Stimulated activated CD8-positive, alpha-beta memory T cell treated with anti-CD3 and anti-CD28 coated beads, Interleukin-7, amount 100 ng/mL, for 1 hour (primary cell): ENCODE measurements around the gene SLC29A2.
A peak's percentile ranks its signal among the peaks of the same experiment; 100 is the strongest.

ENCODE experiments used
- DNase-seq, 2 donors: peaks; one replicate each; pipeline ENCODE4 v3.0.0-alpha.2; 2020; ENCODE audit warnings: low read depth in 2 of 2

SLC29A2 gene

DNA sequence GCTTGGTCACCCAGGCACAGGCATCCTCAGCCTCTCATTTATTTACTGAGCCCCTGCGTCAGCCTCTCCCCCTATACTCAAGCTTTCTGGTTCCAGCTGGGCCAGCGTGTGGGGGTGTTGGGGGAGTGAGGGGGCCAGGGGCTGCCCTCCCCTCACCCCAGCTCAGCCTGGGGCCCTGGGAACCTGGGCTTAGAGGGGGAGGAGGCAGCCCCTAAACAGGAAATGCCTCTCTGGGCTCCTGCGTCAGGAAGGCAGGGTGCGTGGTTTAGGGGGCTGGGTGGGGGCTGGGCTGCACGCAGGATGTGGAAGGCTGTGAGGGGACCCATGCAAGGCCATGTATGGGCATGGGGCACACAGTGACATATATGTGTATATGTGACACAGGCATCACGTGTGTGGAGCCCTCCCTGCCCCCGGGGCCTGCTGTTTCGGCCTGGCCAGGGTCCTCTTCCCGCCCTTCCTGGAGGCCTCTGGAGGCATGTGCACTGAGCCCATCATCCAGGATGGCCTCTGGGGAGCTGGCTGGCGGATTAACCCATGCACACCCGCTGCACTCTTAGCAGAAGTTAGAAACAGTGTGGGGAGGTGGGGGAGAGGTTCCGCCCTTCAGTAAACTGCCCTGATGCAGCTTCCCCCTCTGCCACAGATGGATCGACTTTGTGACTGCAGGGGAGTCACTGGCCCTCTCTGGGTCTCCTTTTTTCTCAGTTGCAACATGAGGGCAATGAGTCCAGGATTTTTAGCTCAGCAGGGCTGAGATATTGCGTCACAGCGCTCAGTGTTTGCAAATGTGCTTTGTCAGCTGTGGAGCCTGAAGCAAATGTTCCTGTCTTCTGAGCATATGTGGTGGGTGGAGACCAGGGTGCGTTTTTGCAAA, 53.6 kb downstream of the SLC29A2 start:
- DNase-seq: peak in 1 of 2 donors; percentile 55

DNA sequence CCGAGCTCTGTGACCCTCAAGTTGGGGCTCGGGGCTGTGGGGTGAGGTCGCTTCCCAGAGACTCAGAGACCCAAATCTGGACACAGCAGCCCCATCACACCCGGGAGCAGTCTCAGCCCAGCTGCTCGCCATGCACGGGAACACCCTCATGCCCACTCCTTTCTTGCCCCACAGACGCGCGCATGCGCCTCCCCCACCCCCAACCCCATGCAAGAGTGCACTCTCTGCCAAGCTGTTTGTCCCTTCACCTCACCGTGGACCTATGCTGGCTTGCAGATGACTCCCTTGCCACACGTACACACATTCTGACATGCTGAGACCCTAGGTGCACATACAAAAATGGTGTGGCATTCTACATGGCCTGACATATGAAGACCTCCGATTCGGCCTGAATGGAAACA, 54.2 kb downstream of the SLC29A2 start:
- no peak for DNase-seq

DNA sequence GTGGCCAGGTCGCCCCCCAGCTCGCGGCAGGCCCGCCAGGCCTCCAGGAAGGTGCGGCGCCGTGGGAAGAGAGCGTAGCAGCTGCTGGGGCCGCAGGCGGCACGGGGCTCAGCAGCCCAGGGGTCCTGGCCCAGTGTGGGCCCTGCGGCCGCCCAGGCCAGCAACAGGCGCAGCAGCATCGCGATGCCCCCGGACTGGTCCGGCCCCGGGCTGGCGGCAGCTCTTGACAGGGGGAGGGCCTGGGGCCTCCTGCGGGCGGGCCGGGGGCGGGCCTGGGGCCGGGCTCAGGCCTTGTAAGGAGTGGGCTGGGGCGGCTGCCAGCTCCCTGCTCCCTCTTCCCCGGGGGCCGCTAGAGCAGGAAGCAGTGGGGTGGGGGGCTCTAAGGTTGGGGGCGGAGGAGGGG, 54.7 kb downstream of the SLC29A2 start, which contains the start of gene CD248:
Gene CD248, minus strand, starts transcription at position 196 of the 403 bp plus-strand sequence. Its CDS starts 17 bp downstream, at position 179.
- DNase-seq: no peak

DNA sequence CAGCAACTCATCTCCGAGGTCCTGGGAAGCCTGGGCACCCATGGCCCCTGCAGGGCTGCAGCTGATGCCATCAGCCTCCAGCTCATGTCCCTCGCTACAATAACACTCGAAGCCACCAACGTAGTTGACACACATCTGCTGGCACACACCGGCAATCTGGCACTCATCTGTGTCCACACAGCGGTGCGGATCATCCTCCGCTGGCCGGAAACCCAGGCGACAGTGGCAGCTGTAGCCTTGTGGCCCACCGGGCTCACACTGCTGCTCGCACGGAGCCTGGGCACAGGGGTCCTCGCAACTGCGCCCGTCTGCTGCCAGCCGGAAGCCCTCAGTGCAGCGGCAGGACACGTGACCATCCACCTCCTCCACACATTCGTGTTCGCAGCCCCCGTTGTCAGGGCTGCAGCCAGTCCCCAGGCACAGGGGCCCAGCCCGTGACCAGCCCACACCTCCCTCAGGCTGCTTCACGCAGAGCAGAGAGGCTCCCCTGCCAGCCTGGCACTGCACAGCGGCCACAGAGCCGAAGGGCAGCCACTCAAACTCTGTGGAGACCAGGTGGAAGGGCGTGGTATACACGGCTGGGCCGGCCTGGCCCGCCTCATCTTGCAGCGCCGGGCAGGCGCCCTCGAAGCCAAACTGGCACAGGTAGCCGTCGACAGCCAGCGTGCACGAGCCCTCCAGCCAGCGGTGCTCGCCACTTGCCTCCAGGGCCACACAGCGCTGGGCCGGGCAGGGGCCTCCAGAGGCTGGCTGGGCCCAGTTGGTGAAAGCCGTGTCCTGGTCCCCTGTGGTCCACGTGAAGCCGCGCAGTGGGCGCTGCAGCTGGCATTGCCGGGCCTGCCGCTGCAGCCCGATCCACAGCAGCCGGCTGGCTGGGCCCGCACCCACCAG, 55.4 kb downstream of the SLC29A2 start:
- DNase-seq: no peak

DNA sequence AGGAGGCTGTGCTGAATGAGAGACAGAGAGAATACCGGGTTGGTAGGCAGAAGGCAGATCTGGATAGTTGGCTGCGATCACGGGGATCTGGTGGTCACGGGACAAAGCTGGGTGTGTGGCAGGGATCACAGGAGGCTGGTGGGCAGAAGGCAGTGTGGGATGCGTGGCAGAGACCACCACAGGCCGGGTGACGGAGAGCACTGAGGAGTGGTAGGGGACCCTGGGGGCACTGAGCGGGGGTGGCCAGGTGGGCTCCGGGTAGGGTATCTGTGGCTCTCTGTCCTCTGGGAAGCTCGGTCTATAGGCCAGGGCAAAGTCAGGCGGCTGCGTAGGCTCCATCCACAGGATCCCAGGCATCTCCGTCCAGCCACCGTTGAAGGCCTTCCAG, 56.1 kb downstream of the SLC29A2 start:
- DNase-seq: no peak

DNA sequence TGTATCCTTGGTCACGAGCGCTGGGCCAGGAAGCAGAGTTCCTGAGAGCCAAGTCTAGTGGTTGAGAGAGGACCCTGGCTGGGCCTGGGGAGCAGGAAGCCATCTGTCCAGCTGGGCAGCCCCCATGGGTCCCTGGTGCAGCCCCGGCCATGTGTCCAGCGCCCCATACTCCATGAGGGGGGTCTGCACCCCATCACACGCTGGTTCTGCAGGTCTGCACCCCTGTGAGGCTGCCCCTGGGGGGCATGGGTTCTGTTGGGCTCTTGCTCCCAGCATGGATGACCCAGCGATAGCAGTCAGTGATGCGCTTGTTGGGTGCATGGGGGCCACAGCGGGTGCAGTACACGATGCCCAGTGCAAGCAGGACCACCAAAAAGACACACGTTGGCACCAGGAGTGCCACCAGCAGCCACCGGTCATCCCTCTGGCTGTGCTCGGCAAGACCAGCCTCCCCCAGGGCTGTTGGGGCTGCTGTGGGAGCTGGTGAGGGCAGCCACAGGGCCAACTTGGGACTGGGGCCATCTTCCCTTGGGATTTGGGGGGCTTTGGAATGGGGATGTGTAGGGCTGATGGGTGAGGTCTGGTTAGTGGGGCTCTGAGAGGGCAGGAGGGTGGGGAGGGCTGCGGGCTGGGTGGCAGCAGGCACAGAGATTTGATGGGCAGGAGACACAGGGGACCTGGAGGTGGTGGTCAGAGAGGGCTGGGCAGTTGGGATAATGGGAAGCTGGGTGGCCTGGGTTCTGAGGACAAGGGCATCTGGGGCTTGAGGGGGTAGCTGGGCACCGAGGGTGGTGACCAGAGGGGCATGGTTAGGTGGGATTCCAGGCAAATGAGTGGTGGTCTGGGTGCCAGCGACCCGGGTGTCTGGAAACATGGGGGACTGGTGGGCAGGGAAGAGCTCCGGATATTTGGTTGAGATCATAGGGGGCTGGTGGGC, 56.7 kb downstream of the SLC29A2 start:
- DNase-seq: no peak

DNA sequence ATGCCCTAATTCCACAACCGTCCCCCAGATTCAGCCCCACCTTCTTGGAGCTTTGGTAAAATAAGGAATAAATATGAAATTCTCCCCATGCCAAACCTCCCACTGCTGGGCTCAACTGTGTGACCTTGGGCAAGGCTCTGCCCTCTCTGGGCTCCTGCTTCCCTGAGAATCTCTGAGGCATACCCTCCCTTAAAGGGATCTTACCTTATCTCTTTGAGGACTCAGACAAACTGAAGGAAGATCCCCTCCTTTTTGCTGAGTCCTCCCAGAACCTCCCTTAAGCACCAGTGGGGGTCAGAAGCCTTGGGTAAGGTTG, 57.4 kb downstream of the SLC29A2 start:
- no peak for DNase-seq

DNA sequence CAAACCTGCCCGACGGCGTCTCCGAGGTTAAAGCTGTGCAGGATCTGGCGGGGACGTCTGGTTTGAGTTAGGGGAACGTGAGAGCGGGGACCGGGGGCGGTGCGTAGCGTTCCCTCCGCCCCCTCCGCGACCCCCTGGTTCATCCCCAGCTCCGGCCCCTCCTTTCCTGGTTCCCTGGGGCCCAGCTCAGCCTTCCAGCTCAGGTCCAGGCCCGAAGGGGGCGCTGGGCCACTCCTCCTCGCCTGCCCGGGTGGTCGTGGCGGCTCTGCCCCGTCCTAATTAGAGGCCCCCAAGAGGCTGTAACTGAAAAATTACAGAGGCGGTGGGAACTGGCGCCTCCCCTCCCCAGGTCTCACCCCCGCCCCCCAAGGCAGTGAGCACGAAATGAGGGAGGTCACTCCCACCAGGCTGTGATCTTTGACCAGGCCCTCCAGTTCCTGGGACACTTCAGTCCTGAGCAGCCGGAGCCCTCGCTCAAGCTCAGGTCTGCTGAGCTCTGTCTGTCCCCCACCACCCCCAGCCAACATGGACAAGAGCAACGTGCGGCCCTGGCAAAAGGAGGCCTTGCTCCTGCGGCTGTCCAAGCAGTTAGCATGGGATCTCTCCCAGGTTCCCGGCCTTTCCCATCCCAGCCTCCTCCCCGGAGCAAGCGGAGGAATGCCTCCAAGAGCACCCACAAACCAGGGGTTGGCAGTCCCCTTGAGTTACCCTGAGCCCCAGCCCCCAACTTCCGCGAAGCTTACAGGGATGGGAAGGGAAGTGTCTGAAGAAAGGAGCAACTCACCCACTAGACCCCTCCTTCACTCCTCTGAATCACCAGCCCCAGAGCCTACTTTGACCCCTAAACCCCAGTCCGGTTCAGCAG, 58.0 kb downstream of the SLC29A2 start:
- DNase-seq: no peak

DNA sequence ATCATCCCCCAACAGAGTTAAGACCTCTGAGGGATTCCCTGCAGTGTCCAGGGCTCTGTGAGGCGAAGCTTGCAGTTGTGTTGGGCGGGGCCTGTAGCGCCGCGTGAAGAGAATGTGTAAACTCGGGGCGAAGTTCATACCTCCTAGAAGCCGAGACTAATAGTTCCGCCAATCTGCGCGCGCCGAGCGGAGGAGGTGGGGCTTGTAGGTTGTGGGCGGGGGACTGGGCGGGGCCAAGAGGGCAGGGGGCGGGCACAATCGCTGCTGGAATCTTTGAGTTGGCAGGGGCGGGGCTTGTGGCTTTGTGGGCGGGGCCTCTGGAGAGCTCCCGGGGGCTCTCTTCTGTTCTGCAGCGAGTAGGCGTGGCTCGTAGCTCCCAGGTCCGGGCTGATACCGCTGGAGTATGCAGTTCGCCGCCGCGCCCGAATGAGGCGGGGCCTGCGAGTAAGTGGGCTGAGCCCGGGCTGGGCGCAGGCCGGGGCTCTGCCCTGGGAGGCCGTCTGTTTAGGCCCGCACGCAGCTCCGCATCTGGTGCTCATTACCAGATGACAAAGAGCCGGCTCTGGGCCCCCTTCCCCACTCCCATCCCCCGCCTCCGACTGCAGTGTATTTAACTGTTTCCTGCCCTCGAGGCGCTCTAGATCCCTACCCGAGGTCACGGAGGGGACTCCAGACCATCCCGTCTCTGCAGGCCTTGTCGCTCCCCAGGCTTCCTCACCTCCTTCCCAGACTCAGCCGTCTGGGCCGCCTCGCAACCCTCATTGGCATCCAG, 58.8 kb downstream of the SLC29A2 start:
- peak; percentile 98 for DNase-seq
